T follicular helper cell (primary cell): ENCODE data around the gene ROBO2.

Source experiments
- DNase-seq: peaks from one replicate; pipeline ENCODE4 v3.0.0-alpha.2; 2020; ENCODE audit warnings: low read depth

ROBO2 gene

DNA sequence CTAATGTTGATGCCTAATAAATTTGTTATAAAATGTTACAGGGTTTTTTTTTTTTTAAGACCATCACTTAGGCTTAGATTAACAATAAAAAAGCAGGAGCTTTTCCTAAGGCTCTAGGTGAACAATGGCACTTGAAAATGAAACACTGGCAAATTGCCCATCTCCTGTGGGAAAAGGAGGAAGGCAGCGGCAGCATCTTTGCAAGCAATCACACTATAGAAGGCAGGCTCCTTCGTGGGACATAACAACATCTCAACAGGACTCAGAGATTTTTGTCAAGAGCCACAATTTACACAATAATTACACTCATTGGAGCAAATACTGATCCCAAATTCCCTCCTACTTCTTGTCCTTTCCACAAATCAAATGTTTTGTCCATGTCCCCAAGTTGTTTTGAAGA is 646.7 kb downstream of the ROBO2 start:
- no peak for DNase-seq

DNA sequence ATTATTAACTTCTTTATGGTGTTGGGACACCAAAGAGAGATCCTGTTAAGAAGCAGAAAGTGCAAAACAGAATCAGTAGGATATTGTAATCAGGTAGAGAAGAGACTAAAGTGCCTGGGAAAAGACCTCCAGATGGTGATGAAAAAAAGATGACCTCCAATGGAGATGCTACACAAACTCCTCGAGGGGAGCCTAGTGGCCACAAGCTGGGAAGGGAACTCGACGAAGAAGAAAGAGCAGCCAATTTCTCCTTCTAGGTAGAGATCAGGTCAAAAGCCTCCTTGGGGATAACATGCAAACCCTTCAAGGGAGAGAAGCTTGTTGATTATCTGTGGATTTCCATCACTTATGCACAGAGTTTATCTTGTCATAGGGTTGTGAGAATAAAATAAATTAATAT is 647.6 kb downstream of the ROBO2 start:
- no peak for DNase-seq

DNA sequence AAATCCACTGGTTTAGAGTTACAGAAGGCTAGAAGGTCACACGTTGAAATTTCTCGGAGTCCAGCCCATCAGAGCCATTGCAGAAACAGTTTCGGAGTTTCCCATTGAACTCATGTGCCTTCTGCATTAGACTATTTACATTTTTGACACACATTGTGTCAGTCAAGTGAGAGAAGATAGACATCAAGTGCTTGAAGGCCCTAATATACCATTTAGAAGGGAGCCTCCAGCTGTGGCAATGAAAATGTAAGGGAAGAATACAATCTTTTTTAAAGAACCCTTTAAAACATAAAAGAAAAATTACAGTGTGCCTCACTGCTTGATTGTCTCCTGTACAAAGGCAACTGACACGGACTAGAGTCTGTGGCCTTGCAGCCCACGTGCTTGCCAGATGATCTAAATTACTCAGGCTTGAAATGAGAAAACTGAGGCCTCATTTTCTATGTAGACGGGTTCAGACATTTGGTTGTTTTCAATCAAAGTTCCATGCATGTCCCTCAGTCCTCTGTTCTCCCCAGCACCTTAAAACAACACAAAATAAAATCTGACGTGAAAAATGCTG is 650.5 kb downstream of the ROBO2 start:
- DNase-seq = no peak

DNA sequence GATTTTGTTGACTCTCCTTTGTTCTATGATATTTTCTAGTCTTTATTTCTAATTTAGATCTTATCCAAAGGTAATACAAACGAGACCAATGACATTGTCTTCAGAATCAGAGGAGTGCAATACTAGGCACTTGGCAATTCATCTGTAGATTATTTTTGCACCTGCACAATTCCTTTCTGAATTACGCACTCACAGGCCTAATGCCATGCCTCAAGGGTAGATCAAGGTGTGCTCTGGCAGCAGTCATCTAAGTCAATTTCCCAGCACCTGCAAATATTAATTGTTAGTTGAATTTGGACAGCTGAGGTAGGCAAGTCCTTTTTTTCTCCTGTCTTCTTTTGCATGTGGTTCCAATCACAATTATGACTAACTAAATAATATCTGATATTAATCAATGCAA is 653.2 kb downstream of the ROBO2 start:
- DNase-seq = no peak

DNA sequence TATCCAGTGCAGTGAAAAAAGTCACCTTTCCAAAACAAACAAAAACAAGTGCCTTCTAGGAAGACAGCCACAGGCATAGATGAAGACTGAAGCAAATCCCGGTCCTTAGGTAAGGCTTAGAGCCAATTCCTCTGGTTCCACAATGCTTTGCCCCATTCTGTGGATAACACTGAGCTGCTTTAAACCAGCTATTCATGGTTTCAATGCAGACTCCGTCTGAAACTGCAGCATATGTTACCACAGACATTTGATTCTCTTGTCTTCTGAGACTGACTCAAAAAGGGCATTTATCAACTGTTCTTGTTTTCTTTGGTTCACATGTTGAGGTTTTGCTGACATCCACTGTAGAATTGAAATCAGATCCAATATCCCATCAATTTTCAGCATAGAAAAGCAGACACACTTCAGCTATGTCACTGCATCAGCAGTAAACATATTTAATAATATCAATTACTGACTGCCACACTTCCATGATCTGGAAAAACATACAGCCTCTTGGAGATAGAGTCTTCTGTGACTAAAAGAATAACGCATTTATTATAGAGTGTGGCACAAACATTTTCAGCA is 659.3 kb downstream of the ROBO2 start:
- no peak for DNase-seq
